GM12878 (cell line): ENCODE data around the gene ACTR1A. TPM values are rescaled to one million over a fixed set of nuclear protein-coding genes. Genes with fewer than 3 reads are reported as not detected.

ENCODE experiments used
- BHLHE40 ChIP-seq, 2 experiments: fragments of 450-650 bp in 1 of 2; IDR thresholded peaks; 2 replicates each; pipeline ENCODE4 v1.6.1; 2011 to 2017; ENCODE audit warnings: low read depth in 2 of 2, borderline replicate concordance in 1 of 2, improper control_type of control experiment in 1 of 2, low read length in 1 of 2, mild to moderate bottlenecking in 1 of 2
- BMI1 ChIP-seq: fragments of 450-650 bp; IDR thresholded peaks from 2 replicates; pipeline ENCODE4 v1.6.1; 2016; ENCODE audit warnings: mild to moderate bottlenecking, moderate library complexity, borderline replicate concordance
- CBX5 ChIP-seq: sonication (generic); IDR thresholded peaks from 2 replicates; pipeline ENCODE4 v1.6.1; 2016; ENCODE audit warnings: low read depth, moderate library complexity, mild to moderate bottlenecking, inconsistent platforms
- CHD4 ChIP-seq: fragments of 200-600 bp; sonication (generic); IDR thresholded peaks from 2 replicates; pipeline ENCODE4 v1.6.1; 2016; ENCODE audit warnings: mild to moderate bottlenecking
- CREB1 ChIP-seq: IDR thresholded peaks from 2 replicates; pipeline ENCODE4 v1.6.1; 2012; ENCODE audit warnings: low read depth, mild to moderate bottlenecking, inconsistent platforms
- MTA3 ChIP-seq: IDR thresholded peaks from 2 replicates; pipeline ENCODE4 v1.6.1; 2012; ENCODE audit warnings: low read length, inconsistent platforms, borderline replicate concordance
- MXI1 ChIP-seq: fragments of 150-350 bp; IDR thresholded peaks from 2 replicates; pipeline ENCODE4 v1.6.1; 2011; ENCODE audit warnings: low read depth, mild to moderate bottlenecking, inconsistent platforms, low read length, improper control_type of control experiment
- NBN ChIP-seq: fragments of 450-650 bp; IDR thresholded peaks from 2 replicates; pipeline ENCODE4 v1.6.1; 2016
- PKNOX1 ChIP-seq: fragments of 450-650 bp; IDR thresholded peaks from 2 replicates; pipeline ENCODE4 v1.6.1; 2016; ENCODE audit warnings: mild to moderate bottlenecking
- POU2F2 ChIP-seq: IDR thresholded peaks from 3 replicates; pipeline ENCODE4 v1.6.1; 2011; ENCODE audit warnings: low read depth, mild to moderate bottlenecking, low read length, borderline replicate concordance
- SMAD1 ChIP-seq: fragments of 450-650 bp; IDR thresholded peaks from 2 replicates; pipeline ENCODE4 v1.6.1; 2018; ENCODE audit warnings: mild to moderate bottlenecking, low read depth; ENCODE audit not compliant: partially characterized antibody
- polyA plus RNA-seq, 11 experiments: library from polyadenylated mRNA; depleted of rRNA in 4 of 11; unstranded in 6 of 11; stranded (reverse) in 5 of 11; fragments of >200 nt; fragmentation: Nextera tagmentation in 4 of 11; fragmentation: Illumina TruSeq in 1 of 11; extraction: Ambion mirVana in 4 of 11; extraction: Trizol in 1 of 11; gene quantifications; 1 replicate in 1 of 11; 2 replicates in 10 of 11; pipeline versions ENCODE4 v1.2.1 to v1.2.3, GENCODE V29; 2011 to 2016; ENCODE audit warnings: inconsistent platforms in 2 of 11, missing spikeins in 2 of 11, low read depth in 1 of 11
- total RNA-seq, 4 experiments: library from RNA; depleted of rRNA in 3 of 4; stranded (reverse); fragments of >200 nt in 3 of 4; fragmentation: Illumina TruSeq in 1 of 4; extraction: Trizol in 1 of 4; gene quantifications; 2 replicates each; pipeline versions ENCODE4 v1.2.1 to v1.2.3, GENCODE V29; 2013 to 2021
- TF ChIP-seq, protein P1 (sequence below): IDR thresholded peaks from 2 replicates; pipeline ENCODE4 v1.6.1; 2011; ENCODE audit warnings: low read depth, mild to moderate bottlenecking, low read length, moderate library complexity, borderline replicate concordance; ENCODE audit errors: extremely low read depth
- TF ChIP-seq, protein P2 (sequence below): fragments of 450-650 bp; IDR thresholded peaks from 2 replicates; pipeline ENCODE4 v1.6.1; 2017; ENCODE audit warnings: mild to moderate bottlenecking
- TF ChIP-seq, protein P3 (sequence below): fragments of 450-650 bp; IDR thresholded peaks from 2 replicates; pipeline ENCODE4 v1.6.1; 2016; ENCODE audit warnings: mild to moderate bottlenecking

The ACTR1A gene
- total and polyA plus RNA-seq, 10 of the 15 experiments (the other 5 are each of a cell fraction or from before 2014, with no cell fraction given): 43.0 to 110 (median 78.9) TPM

- TF ChIP-seq SMAD1 (no peak), MTA3 (no peak), CHD4 (no peak), NBN (0 out of 2 replicates have a peak, but pooled peaks have one; percentile 57), POU2F2 (0 out of 3 replicates have a peak, but pooled peaks have one; percentile 6), BHLHE40 (IDR thresholded peaks at IDR 0.05; ENCODE audit: borderline replicate concordance in 1 of 2, low read depth in 2 of 2, low read length in 1 of 2) (0 out of 4 replicates have a peak, but pooled peaks of 1 of the 2 experiments have one; percentile 38), BMI1 (no peak), MXI1 (no peak), CREB1 (no peak), PKNOX1 (no peak), CBX5 (no peak)
- TF ChIP-seq, protein P1, sequence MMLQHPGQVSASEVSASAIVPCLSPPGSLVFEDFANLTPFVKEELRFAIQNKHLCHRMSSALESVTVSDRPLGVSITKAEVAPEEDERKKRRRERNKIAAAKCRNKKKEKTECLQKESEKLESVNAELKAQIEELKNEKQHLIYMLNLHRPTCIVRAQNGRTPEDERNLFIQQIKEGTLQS: no peak
- TF ChIP-seq, protein P2, sequence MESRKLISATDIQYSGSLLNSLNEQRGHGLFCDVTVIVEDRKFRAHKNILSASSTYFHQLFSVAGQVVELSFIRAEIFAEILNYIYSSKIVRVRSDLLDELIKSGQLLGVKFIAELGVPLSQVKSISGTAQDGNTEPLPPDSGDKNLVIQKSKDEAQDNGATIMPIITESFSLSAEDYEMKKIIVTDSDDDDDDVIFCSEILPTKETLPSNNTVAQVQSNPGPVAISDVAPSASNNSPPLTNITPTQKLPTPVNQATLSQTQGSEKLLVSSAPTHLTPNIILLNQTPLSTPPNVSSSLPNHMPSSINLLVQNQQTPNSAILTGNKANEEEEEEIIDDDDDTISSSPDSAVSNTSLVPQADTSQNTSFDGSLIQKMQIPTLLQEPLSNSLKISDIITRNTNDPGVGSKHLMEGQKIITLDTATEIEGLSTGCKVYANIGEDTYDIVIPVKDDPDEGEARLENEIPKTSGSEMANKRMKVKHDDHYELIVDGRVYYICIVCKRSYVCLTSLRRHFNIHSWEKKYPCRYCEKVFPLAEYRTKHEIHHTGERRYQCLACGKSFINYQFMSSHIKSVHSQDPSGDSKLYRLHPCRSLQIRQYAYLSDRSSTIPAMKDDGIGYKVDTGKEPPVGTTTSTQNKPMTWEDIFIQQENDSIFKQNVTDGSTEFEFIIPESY: no peak
- TF ChIP-seq, protein P3, sequence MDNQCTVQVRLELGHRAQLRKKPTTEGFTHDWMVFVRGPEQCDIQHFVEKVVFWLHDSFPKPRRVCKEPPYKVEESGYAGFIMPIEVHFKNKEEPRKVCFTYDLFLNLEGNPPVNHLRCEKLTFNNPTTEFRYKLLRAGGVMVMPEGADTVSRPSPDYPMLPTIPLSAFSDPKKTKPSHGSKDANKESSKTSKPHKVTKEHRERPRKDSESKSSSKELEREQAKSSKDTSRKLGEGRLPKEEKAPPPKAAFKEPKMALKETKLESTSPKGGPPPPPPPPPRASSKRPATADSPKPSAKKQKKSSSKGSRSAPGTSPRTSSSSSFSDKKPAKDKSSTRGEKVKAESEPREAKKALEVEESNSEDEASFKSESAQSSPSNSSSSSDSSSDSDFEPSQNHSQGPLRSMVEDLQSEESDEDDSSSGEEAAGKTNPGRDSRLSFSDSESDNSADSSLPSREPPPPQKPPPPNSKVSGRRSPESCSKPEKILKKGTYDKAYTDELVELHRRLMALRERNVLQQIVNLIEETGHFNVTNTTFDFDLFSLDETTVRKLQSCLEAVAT: 0 out of 2 replicates have a peak, but pooled peaks have one; percentile 42
- TF ChIP-seq, all 136 proteins: peak for 9
These were observed 53.0 kb downstream of the ACTR1A start (continued) for GRCh38 chr10:102449321-102450123.
